ENCODE measurements around the gene ABI3. TPM values are rescaled to one million over a fixed set of nuclear protein-coding genes. Genes with fewer than 3 reads are reported as not detected.

The ABI3 gene
- total RNA-seq, 1 donor from 2014 or later, result 0.77 TPM

- H3K27me3 ChIP-seq (ENCODE audit: insufficient read depth, low read length), result no peaks in the 10 kb centered on the region
- H3K4me2 ChIP-seq (ENCODE audit: low read length), result no peak overlapping the region
- no peak overlapping the region for H3K4me3 ChIP-seq (ENCODE audit: insufficient read depth, low read depth, low read length)
- H4K20me1 ChIP-seq (ENCODE audit: insufficient read depth, low read length), result no peaks in the 10 kb centered on the region
- no peak overlapping the region for H2AFZ ChIP-seq (ENCODE audit: low read depth, low read length)
- no peak overlapping the region for H3K9ac ChIP-seq (ENCODE audit: low read length)
- no peak for FAIRE-seq
- no peaks in the 10 kb centered on the region for H3K79me2 ChIP-seq (ENCODE audit: insufficient read depth, low read length)
- Mint-ChIP-seq H3K27ac (ENCODE audit: unreplicated experiment) (no peak overlapping the region), H3K36me3 (ENCODE audit: low read depth, unreplicated experiment) (no peaks in the 10 kb centered on the region), H3K4me1 (ENCODE audit: low read depth, unreplicated experiment) (no peaks in the 10 kb centered on the region), H3K27me3 (ENCODE audit: low read depth, unreplicated experiment) (peaks cover 15% of the 10 kb centered on the region), H3K4me3 (ENCODE audit: unreplicated experiment) (no peak overlapping the region), H3K9me3 (ENCODE audit: unreplicated experiment) (no peaks in the 10 kb centered on the region)
- no peaks in the 10 kb centered on the region for H3K9me3 ChIP-seq (ENCODE audit: insufficient read depth, low read depth, low read length)
- H3K27ac ChIP-seq (ENCODE audit: low read depth, low read length), result no peak overlapping the region
- no peaks in the 10 kb centered on the region for H3K4me1 ChIP-seq (ENCODE audit: insufficient read depth, low read length)
- TF ChIP-seq, protein P1, sequence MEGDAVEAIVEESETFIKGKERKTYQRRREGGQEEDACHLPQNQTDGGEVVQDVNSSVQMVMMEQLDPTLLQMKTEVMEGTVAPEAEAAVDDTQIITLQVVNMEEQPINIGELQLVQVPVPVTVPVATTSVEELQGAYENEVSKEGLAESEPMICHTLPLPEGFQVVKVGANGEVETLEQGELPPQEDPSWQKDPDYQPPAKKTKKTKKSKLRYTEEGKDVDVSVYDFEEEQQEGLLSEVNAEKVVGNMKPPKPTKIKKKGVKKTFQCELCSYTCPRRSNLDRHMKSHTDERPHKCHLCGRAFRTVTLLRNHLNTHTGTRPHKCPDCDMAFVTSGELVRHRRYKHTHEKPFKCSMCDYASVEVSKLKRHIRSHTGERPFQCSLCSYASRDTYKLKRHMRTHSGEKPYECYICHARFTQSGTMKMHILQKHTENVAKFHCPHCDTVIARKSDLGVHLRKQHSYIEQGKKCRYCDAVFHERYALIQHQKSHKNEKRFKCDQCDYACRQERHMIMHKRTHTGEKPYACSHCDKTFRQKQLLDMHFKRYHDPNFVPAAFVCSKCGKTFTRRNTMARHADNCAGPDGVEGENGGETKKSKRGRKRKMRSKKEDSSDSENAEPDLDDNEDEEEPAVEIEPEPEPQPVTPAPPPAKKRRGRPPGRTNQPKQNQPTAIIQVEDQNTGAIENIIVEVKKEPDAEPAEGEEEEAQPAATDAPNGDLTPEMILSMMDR (IDR thresholded peaks at IDR 0.05; ENCODE audit: insufficient read depth, low read depth, low read length), result no peak
- TF ChIP-seq EZH2 (IDR thresholded peaks at IDR 0.05; ENCODE audit: insufficient read depth, low read length), result no peak
- no peak for DNase-seq (ENCODE audit: low read depth)
- no peaks in the 10 kb centered on the region for H3K36me3 ChIP-seq (ENCODE audit: insufficient read depth, low read length)
These were observed 34.3 kb downstream of the ABI3 start for GRCh38 chr17:49244839-49245238.

- Histone ChIP-seq H2AFZ (ENCODE audit: low read depth, low read length) (no peak overlapping the region), H4K20me1 (ENCODE audit: insufficient read depth, low read length) (no peaks in the 10 kb centered on the region), H3K9ac (ENCODE audit: low read length) (no peak overlapping the region), H3K36me3 (ENCODE audit: insufficient read depth, low read length) (no peaks in the 10 kb centered on the region), H3K27ac (ENCODE audit: low read depth, low read length) (no peak overlapping the region), H3K9me3 (ENCODE audit: insufficient read depth, low read depth, low read length) (no peaks in the 10 kb centered on the region), H3K4me3 (ENCODE audit: insufficient read depth, low read depth, low read length) (no peak overlapping the region), H3K27me3 (ENCODE audit: insufficient read depth, low read length) (no peaks in the 10 kb centered on the region), H3K79me2 (ENCODE audit: insufficient read depth, low read length) (no peaks in the 10 kb centered on the region), H3K4me2 (ENCODE audit: low read length) (no peak overlapping the region), H3K4me1 (ENCODE audit: insufficient read depth, low read length) (no peaks in the 10 kb centered on the region)
- H3K27ac Mint-ChIP-seq (ENCODE audit: unreplicated experiment), result no peak overlapping the region
- H3K9me3 Mint-ChIP-seq (ENCODE audit: unreplicated experiment), result no peaks in the 10 kb centered on the region
- TF ChIP-seq, protein P1 (IDR thresholded peaks at IDR 0.05; ENCODE audit: insufficient read depth, low read depth, low read length), result no peak
- TF ChIP-seq EZH2 (IDR thresholded peaks at IDR 0.05; ENCODE audit: insufficient read depth, low read length), result no peak
- H3K36me3 Mint-ChIP-seq (ENCODE audit: low read depth, unreplicated experiment), result no peaks in the 10 kb centered on the region
- FAIRE-seq (no peak), DNase-seq (ENCODE audit: low read depth) (no peak)
- peaks cover 22% of the 10 kb centered on the region for H3K27me3 Mint-ChIP-seq (ENCODE audit: low read depth, unreplicated experiment)
- H3K4me1 Mint-ChIP-seq (ENCODE audit: low read depth, unreplicated experiment), result no peaks in the 10 kb centered on the region
- H3K4me3 Mint-ChIP-seq (ENCODE audit: unreplicated experiment), result no peak overlapping the region
These were observed 37.4 kb downstream of the ABI3 start for GRCh38 chr17:49247944-49248343.

DNA sequence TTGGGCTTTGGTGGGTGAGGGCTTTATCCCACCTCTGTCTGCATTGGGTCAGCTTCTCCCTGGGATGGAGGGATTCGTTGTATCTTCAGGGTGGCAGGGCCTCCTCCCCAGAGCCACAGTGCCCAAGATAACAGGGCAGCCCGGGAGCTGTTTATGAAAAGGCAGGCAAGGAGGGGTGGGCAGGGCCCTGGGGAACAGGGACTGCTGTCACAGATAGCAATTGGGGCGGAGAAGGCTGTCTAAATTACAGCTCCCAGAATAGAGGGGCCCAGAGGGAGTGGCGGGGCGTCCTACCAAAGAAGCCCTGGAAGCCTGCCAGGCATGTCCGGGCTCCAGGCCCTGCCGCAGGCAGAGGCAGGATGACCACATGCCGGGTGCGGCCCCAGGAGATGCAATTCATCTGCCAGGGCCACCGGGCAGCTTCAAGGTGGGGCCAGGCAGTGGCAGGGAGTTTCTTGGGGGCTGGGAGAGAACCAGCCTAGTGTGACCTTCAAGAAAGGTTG is 38.8 kb downstream of the ABI3 start:
- Histone ChIP-seq H3K9me3 (ENCODE audit: insufficient read depth, low read depth, low read length) (no peaks in the 10 kb centered on the region), H3K27me3 (ENCODE audit: insufficient read depth, low read length) (no peaks in the 10 kb centered on the region), H3K9ac (ENCODE audit: low read length) (no peak overlapping the region), H3K27ac (ENCODE audit: low read depth, low read length) (no peak overlapping the region), H4K20me1 (ENCODE audit: insufficient read depth, low read length) (no peaks in the 10 kb centered on the region), H3K36me3 (ENCODE audit: insufficient read depth, low read length) (no peaks in the 10 kb centered on the region), H3K4me3 (ENCODE audit: insufficient read depth, low read depth, low read length) (no peak overlapping the region), H3K4me2 (ENCODE audit: low read length) (no peak overlapping the region), H3K79me2 (ENCODE audit: insufficient read depth, low read length) (no peaks in the 10 kb centered on the region), H2AFZ (ENCODE audit: low read depth, low read length) (peak overlapping the region; percentile 9), H3K4me1 (ENCODE audit: insufficient read depth, low read length) (no peaks in the 10 kb centered on the region)
- DNase-seq (ENCODE audit: low read depth) (no peak), FAIRE-seq (no peak)
- Mint-ChIP-seq H3K4me3 (ENCODE audit: unreplicated experiment) (no peak overlapping the region), H3K9me3 (ENCODE audit: unreplicated experiment) (no peaks in the 10 kb centered on the region), H3K4me1 (ENCODE audit: low read depth, unreplicated experiment) (no peaks in the 10 kb centered on the region), H3K36me3 (ENCODE audit: low read depth, unreplicated experiment) (no peaks in the 10 kb centered on the region), H3K27me3 (ENCODE audit: low read depth, unreplicated experiment) (peaks cover 22% of the 10 kb centered on the region), H3K27ac (ENCODE audit: unreplicated experiment) (no peak overlapping the region)
- TF ChIP-seq, protein P1 (IDR thresholded peaks at IDR 0.05; ENCODE audit: insufficient read depth, low read depth, low read length), result no peak
- TF ChIP-seq EZH2 (IDR thresholded peaks at IDR 0.05; ENCODE audit: insufficient read depth, low read length), result no peak
